SK-N-MC (cell line): ENCODE measurements around the gene ASIC3.
A peak's percentile ranks its signal among the peaks of the same experiment; 100 is the strongest.

Source experiments
- FOXP2 ChIP-seq: optimal IDR thresholded peaks from 2 replicates; pipeline ENCODE3; 2011; ENCODE audit warnings: mild to moderate bottlenecking, moderate library complexity; ENCODE audit not compliant: insufficient read depth; ENCODE audit errors: extremely low read length, control extremely low read depth
- POLR2AphosphoS5 ChIP-seq: IDR thresholded peaks from 2 replicates; pipeline ENCODE4 v1.6.1; 2012; ENCODE audit warnings: mild to moderate bottlenecking, low read depth, low read length, borderline replicate concordance

DNA sequence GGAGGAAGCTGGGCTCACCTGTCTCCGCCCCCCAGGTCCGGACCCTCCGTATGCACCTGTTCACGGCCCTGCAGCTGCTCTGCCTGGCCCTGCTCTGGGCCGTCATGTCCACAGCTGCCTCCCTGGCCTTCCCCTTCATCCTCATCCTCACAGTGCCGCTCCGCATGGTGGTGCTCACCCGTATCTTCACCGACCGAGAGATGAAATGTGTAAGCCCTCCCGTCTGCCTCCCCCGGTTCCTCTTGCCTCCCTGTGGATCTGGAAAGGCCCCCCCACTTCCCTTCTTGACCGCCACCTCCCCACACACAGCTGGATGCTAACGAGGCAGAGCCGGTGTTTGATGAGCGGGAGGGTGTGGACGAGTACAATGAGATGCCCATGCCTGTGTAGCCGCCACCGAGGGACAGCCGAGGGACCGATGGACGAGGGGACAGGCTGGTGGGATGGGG, 27.7 kb downstream of the ASIC3 start:
- TF ChIP-seq FOXP2 = no peak
- peak; percentile 16; the same call in 1 of the 2 replicates for TF ChIP-seq POLR2AphosphoS5
